Mammary epithelial cell (primary cell): ENCODE data around the gene BET1.

Source experiments
- EZH2 ChIP-seq: IDR thresholded peaks from 2 replicates; pipeline ENCODE4 v1.6.1; 2012; ENCODE audit warnings: low read length, inconsistent platforms, borderline replicate concordance
- TF ChIP-seq, protein P1 (sequence below), 2 donors: IDR thresholded peaks in 1 of 2; conservative IDR thresholded peaks in 1 of 2; 2 replicates each; pipeline ENCODE4 v1.5.1; 2011 to 2012; ENCODE audit warnings: inconsistent platforms in 2 of 2, low read length in 2 of 2, mild to moderate bottlenecking in 2 of 2, control low read depth in 1 of 2, low read depth in 1 of 2; ENCODE audit not compliant: insufficient read depth in 1 of 2; ENCODE audit errors: extremely low read depth in 1 of 2

GRCh38 chr7:94001396-94001795, 2.8 kb downstream of the BET1 start:
- TF ChIP-seq, protein P1, sequence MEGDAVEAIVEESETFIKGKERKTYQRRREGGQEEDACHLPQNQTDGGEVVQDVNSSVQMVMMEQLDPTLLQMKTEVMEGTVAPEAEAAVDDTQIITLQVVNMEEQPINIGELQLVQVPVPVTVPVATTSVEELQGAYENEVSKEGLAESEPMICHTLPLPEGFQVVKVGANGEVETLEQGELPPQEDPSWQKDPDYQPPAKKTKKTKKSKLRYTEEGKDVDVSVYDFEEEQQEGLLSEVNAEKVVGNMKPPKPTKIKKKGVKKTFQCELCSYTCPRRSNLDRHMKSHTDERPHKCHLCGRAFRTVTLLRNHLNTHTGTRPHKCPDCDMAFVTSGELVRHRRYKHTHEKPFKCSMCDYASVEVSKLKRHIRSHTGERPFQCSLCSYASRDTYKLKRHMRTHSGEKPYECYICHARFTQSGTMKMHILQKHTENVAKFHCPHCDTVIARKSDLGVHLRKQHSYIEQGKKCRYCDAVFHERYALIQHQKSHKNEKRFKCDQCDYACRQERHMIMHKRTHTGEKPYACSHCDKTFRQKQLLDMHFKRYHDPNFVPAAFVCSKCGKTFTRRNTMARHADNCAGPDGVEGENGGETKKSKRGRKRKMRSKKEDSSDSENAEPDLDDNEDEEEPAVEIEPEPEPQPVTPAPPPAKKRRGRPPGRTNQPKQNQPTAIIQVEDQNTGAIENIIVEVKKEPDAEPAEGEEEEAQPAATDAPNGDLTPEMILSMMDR (conservative IDR thresholded peaks at IDR 0.05 in 1 of 2, IDR thresholded peaks at IDR 0.05 in 1 of 2; ENCODE audit: extremely low read depth in 1 of 2, insufficient read depth in 1 of 2, low read depth in 1 of 2, low read length in 2 of 2) = no peak
- no peak for TF ChIP-seq EZH2
